Stimulated activated CD8-positive, alpha-beta memory T cell treated with anti-CD3 and anti-CD28 coated beads, Interleukin-7, amount 100 ng/mL, for 1 hour (primary cell): ENCODE measurements around the gene TMEM131.
"Not testable (repeated sequence)": the region's sequence is repeated elsewhere in the genome, so short reads cannot be mapped to it uniquely, and the experiment has no call there.

Experiments used
- DNase-seq, 2 donors: peaks; one replicate each; pipeline ENCODE4 v3.0.0-alpha.2; 2020; ENCODE audit warnings: low read depth in 2 of 2

The TMEM131 gene

GRCh38 chr2:97995734-97996624, at the start of gene TMEM131:
Gene TMEM131, minus strand, starts transcription at chr2:97995948. Its CDS starts 286 bp downstream, at chr2:97995662.
- peak; percentile 90 to 94 for DNase-seq

GRCh38 chr2:98044730-98045129, 49.0 kb upstream of the TMEM131 start:
- not testable (repeated sequence) for DNase-seq

DNA sequence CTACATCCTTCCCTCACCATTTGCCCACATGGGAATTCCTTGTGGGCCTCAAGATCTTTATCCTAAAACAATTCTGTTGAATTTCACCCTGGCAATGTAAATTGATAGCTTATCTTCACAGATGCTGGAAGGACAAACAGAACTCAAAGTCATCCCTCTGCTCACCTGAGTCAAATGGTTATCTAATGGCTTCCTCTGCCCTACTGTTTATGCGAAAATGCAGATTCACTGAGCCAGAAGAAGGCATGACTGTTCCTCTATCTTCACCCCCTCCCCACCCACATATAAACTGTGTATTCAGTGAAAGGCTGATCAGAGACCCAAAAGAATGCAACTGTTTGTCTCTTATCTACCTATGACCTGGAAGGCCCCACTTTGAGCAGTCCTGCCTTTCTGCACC, 47.4 kb upstream of the TMEM131 start:
- DNase-seq = no peak

DNA sequence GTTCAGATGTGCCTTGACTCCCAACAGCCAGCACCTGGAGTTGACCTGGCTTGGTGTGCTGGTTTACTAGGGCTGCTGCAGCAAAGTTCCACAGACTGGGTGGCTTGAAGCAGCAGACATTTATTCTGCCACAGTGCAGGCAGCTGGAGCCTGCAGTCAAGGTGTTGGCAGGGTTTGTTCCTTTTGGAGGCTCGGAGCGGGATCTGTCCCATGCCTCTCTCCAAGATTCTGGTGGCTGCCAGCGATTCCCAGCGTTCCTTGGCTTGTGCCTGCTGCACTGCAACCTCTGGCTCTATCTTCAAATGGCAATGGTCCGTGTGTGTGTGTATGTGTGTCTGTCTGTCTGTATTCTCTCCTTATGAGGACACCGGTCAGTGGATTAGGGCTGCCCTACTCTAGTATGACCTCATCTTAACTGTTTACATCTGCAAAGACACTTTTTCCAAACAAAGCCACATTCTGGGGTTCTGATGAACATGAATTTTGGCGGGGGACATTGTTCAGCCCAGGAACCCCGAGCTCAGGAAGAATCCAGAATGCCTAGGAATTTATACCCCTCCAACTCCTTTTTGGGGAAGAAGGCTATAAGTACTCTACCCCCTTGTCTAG, 44.7 kb upstream of the TMEM131 start:
- DNase-seq = no peak

DNA sequence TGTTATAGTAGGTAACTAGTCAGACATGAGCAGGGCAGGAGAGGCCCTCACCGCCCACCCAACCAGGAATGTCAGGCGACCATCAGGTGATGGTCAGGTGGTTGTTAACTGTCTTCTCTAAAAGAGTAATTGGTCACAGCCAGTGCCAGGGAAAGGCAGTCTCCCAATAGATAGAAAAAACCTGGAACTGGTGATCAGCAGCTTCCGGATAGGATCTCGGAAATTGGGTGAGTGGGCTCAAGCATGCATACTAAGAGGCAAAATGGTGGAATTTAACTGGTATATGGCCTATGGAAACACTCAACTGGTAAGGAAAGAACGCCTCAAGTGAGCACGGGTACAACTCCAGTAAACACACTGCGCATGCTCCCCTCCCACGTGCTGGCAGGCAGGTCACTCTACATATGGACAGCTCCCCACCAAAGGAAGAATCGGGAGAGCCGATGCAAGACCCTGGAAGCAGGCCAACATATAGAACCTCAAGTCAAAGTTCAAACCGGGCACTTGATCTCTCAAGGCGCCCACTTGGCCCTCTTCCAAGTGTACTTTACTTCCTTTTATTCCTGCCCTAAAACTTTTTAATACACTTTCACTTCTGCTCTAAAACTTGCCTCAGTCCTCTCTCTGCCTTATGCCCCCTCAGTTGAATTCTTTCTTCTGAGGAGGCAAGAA, 43.5 kb upstream of the TMEM131 start:
- no peak for DNase-seq

DNA sequence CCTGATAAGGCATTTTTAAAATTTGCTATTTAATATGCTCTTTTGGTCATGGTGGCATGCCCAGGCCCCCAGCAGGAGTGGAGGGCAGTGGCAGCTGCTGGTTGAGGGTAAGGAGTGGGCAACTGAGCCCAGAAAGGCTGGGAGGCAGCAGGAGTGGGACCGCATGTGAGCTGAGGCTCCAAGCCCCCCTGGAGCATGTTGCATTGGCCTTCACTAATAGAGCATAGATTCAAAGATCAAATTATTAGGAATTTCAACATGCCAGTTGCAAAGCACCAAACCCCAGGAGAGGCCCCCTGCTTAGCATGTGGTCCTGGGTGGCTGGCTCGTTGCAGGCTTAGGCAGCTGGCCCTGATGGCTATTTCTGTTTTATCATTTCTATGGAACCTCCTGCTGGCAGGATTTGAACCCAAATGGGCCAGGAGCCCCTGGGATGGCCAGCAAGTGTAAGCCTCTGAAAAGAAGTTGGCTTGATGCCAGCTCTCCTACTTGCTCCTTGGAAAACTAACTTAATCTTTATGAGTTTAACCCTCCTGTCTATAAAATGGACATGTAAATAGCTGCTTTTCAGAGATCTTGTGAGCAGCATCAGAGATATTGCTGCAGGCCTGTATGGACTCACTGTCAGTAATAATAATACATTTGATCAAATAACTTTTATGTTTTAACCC, 42.1 kb upstream of the TMEM131 start:
- no peak for DNase-seq

DNA sequence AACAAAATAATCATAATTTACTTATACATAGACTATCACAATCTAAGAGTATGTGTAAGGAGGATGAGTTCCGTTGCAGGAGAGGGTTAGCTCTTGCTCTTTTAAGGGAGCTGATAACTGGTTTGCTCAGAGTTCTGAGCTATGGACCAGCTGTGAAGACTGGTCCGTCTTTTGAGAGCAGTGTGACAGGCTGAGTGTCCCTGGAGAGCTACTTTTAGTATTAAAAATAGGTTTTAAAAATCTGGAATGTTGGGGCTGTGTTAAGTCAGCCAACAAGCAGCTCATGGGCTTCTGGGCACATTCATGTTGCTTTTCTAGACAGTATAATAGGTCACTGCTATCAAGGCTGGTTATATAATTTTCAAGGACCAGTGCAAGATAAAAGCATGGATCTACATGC, 41.5 kb upstream of the TMEM131 start:
- no peak for DNase-seq

GRCh38 chr2:98036349-98037000, 40.7 kb upstream of the TMEM131 start:
- DNase-seq = no peak

- no peak for DNase-seq
Measured at GRCh38 chr2:98034745-98035144, 39.0 kb upstream of the TMEM131 start.

- DNase-seq = no peak
Measured at GRCh38 chr2:98032086-98032485, 36.3 kb upstream of the TMEM131 start.

- no peak for DNase-seq
Measured at GRCh38 chr2:98029718-98030222, 34.0 kb upstream of the TMEM131 start.

GRCh38 chr2:98028931-98029717, 33.4 kb upstream of the TMEM131 start:
- DNase-seq = no peak

GRCh38 chr2:98028101-98028561, 32.4 kb upstream of the TMEM131 start:
- no peak for DNase-seq

DNA sequence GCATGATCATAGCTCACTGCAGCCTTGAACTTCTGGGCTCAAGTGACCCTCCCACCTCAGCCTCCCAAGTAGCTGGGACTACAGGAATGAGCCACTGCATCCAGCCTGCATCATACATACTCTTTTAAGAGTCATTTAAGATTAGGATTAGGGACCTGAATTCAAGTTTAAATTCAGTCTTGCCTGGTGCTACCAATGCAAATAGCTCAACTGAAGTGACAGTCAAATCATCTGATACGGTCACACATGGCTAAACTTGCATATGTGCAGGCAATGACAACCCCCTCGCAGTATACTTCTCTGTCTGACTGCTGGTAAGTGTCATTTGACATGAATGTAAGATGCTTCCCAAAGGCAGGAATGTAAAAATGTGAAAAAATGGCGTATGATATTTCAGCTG, 31.8 kb upstream of the TMEM131 start:
- no peak for DNase-seq

GRCh38 chr2:98026927-98027522, 31.3 kb upstream of the TMEM131 start:
- no peak for DNase-seq

DNA sequence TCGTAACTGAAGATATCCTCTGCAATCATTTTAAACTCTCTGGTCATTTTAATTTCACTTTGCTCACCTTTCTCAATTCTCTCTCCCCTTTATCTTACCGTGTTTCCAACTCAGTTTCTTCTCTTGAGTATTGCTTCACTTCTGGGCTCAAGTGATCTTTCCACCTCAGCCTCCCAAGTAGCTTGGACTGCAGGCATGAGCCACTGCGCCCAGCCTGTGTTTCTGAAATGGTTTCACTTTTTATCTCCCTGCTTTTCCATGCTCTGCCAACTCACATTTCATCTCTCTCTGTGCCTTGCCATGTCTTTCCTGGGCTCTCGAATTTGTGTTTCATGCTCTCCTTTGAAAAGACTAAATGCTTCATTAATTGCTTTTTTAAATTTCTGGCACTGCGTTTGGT, 30.5 kb upstream of the TMEM131 start:
- no peak for DNase-seq

- DNase-seq = no peak
Measured at GRCh38 chr2:98025481-98026037, 29.8 kb upstream of the TMEM131 start.

GRCh38 chr2:98022067-98022466, 26.3 kb upstream of the TMEM131 start:
- not testable (repeated sequence) for DNase-seq

DNA sequence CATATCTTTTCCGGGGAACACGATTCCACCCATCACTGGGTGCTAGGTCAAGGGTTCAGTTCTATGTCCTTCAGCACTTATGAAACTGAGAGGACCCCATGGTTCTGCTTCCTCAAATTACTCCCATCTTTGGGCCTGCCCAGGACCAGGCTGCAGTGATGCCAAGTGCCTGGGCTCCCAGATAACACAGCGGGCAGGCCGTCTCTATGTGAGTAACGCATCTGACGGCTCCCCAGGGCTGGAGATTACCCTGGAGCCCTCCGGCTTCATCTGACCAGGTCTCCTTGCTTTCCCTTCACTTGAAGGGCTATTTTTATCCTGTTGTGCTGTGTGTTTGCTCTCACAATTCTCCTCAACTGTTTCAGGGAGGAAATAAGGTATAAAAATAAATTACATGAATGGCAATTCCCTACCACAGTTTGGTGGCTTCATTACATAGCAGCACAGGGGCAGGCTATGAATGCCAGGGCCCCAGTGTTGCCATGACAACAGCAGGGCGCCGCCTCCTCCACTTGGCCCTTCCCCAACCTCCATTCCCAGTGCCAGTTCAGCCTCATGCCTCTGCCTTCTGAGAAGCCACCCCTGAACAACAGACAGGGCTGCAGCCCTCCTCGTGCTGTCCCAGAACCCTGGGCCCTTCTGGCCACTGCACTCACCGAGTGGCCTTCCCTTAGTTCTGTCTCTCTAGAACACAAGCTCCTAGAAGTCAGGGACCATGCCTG, 25.4 kb upstream of the TMEM131 start:
- no peak for DNase-seq
